OCI-M1 (cell line): ENCODE results near the gene FIGLA.

Source experiments
- DNase-seq: peaks from one replicate; lab custom pipeline; 2025; lab: John Stamatoyannopoulos, UW

Gene FIGLA

DNA sequence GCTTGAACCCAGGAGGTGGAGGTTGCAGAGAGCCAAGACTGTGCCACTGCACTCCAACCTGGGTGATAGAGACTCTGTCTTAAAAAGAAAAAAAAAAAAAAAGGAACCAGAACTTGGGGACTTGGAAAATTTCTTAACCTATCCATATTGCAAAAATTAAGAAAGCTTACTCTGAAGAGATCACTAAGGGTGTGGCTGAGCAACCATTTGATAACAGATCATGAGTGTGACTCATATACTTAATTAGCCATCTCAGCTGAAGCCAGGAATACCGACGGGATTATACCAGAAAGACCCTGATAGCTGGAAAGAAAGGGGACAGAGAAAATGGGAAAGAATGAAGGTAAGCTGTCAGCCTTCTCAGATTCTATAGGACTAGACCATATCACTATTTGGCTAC, 15.3 kb downstream of the FIGLA start:
- DNase-seq: no peak

DNA sequence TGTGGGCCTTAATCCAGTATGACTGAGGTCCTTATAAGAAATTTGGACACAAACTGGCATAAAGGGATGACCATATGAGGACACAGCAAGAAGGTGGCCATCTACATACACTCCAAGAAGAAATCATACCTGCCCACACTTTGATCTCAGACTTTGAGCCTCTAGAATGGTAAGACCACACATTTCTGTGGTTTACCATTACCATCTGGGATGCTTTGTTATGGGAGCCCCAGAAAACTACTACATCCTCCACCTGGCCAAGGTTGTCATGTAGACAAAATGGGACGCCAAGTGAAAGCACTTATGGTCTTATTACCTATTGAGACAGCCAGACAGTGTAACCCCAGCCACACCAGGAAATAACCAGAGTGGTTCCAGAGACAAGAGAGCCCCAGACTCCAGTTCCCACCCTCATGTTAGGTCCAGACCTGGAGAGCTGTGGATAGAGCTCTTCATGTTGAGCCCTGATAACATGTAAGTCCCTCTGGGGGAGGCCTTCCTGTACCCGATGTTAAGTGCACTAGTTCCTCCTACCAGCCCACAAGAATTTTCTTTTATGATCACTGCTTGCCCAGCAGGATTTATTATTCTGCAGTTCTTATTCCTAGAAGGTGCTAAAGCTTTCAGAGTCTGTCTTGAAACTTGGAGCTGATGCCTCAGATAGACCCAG, 17.8 kb downstream of the FIGLA start:
- no peak for DNase-seq

DNA sequence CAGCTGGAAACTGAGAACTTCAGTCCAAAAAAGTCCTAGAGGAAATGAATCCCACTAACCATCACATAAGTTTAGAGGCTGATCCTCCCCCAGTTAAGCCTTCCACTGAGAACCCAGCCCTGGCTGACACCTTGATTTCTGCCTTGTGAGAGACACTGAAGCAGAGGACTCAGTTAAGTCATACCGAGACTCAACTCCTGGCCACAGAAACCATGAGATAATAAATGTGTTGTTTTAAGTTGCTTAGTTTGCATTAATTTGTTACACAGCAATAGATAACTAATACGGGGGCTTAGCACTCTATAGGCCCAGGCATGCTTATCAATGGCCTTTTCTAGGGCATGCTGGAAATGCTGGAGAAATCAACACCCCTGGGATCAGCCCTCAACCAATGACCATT, 19.0 kb downstream of the FIGLA start:
- DNase-seq: no peak

DNA sequence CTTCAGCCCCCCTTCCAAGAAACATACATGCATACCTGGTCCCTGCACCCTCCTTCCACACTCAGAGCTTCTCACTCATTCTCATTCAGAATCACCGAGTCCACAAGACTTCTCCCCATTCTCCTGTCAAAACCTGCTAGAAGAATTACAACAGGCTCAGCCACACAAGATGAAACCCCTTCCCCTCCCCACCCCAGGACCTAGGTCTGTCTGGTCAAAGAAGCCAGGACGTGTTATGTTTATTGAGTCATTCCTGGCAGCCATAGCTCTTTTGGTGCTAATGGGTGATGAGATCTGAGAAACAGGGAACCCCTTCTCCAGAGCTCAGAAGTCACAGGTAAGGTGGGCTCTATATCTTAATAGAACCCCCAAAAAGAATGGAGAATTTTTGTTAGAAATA, 21.0 kb downstream of the FIGLA start:
- no peak for DNase-seq

DNA sequence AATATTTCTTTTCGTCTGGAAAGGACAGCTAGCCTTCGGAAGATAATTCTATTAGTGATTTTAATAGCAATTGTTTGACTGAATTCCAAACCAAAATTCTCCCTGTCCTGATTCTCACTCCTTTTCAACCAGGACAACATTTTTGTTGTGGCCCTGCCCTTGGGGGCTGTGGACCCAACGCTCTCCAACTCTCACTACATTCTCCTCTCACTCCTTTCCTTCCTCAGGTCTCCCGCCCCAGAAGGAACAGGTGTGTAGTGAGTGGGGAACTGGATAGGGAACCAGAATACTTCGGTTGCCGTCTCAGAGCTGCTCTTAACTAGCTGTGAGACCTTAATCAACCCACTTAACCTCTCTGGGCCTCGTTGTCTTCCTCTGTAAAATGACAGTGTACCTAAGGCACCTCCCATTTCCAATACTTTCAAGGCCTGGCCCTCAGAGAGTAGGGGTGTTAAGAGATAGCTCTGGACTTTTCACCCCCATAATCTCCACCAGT, 21.8 kb downstream of the FIGLA start:
- no peak for DNase-seq

DNA sequence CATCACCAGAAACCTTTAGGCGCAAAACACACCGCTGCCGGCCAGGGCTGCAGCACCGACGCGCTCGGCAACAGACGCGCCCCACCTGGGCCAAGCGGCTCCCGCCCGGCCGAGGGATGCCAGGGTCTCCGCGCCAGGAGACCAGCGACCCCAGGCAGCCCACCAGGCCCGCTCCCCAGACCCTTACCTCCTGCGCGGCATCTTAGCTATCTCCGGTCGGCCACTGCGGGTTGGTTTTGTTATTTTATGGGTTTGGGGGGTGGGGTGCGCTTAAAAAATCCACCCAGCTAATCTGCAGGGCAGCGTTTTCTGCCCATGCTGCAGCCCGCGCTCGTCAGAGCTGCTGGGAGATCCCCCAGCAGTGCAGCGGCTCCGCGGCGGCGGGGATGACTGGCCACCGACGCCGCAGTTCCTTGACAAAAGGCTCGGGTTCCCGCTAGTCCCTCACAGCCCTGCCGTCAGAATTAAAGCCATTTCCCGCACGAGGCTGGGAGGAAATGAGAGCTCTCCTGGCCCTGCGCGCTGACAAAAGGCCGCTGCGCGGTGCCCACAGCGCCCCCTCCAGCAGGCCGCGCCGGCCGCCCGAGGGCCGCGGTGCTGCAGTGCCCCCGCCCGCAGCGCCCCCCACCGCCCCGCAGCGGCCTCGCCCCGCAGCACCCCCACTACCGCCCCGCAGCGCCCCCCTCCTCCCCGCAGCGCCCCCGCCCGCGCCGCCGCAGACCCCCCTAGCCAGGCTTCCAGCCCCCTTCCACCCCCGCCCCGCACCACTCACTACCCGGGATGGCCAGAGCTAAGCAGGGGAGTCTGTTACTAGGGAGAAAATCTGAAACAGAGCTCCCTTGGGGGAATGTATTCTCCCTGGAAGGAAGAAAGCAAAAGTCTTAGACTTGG, 22.5 kb downstream of the FIGLA start, which contains the start of gene ADD2:
TSS of gene ADD2 (minus strand) at position 502 of the 891 bp plus-strand sequence. CDS start 61,792 bp downstream, outside the sequence.
- no peak for DNase-seq

DNA sequence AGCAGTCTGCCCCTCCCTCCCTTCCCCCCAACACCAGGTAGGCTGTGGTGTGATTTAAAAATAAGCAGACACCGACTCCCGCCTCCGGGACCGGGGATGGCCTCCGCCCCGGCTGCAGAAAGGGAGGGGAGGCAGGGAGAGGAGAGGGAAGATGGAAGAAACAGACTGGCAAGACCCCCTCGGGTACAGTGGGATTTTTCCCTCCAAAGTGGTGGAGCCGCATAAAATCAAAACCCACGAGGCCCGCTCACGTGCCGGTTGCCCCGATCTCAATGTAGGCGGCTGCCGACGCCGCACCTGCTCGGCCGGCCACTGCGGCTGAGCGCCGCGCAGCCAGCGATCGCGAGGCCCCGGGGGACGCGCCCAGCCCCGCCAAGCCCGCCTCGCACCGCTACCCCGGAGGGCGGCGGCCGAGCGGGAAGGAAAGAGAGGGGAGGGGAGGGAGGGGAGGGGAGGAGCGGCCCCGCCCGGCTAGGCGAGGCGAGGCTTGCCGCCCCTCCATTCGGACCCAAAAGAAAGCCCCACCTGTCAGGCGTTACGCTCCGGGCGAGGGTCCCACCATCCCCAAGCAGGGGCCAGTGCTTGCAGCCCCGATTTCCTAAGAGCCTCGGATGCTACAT, 23.3 kb downstream of the FIGLA start:
- DNase-seq: no peak

DNA sequence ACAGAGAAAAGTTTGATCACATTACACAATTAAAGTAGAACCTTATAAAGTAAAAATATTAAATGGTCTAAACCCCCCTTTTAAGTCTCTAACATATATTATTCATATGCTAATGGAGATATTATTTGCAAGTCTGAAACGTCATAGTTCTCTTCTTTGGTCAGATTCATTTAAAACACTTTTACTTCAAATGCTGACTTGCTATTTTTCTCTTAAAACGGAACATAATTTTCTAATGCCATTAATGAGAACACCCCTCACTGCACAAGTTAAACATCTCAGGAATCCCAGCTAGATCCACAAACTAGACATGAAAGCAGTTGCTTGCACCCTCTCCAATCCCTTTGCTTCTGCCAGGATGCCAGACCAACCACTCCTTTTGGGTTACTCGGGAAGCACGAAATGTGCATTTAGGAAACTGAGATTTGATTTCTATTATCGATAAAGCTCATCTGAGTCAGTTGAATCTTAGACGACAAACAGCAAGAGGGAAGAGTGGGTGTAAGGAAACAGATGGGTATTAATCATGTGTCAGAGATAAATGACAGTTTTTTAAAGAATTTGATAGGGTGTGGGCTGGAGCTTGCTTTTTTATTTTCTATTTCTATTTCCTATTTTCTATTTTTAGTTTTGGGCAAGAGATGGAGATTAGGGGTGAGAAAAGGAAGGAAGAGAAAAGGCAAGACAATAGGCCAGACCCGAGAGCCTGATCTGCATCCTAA, 23.9 kb downstream of the FIGLA start:
- no peak for DNase-seq

DNA sequence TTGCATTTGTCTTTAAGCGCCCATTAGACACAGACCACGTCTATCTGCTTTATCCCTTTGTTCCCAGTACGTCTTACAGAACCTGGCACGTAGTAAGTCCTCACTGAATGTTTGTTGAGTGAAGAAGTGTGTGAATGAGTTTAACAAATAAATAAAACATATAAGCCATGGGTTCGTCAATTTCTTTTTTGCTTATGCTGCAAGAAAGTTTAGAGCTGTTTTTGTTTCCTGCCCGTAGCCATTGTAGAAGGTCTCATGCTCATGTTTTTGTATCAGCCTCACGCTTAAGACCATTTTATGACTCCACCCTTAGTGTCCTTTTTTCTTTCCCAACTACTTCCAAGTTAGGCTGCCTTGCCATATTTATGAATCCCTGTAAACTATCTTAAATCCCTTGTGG, 24.9 kb downstream of the FIGLA start:
- no peak for DNase-seq

DNA sequence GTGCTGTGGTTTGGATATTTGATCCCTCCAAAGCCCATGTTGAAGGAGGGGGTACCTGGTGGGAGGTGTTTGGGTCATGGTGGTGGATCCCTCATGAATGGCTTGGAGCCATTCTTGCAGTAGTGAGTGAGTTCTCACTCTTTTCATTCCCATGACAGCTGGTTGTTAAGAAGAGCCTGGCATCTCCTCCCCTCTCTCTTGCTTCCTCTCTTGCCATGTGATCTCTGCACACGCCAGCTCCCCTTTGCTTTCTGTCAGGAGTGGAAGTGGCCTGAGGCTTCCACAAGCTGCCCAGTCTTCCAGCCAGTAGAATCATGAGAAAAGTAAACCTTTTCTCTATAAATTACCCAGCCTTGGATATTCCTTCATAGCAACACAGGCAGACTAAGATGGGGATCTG, 31.0 kb downstream of the FIGLA start:
- no peak for DNase-seq

DNA sequence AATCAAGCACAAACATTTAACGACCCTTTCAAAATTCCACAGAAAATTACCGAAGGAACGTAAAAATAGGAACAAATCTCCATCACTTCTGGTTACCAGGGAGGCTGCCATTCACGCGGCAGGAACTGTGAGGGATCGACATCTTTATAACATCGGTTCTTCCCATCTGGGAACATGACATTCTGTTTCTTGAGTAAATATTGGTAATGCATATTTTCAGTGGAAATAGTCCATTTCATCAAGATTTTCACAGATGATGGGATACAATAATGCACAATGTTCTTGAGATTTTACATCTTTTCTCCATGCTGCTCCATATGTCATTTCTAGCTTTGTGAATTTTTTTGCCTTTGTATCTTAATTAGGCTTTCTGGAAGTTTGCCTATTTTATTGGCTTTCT, 32.5 kb downstream of the FIGLA start:
- DNase-seq: no peak

DNA sequence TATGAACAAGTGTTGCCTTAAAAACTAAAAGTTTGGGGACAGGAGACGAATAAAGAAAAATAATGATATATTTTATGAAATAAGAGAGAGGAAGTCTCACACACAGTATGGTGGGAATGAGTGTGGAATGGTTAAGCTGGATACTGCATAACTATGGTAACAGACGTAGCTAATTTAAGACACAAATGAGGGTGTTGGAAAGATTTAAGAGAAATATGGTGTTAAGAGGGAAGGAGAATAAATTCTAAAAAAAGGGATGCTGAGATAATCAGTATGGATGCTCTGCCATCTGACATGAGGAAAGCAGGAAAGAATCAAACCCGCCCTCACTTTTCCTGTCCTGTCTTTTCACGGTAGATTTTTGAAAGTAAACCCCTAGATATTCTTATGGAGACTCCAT, 33.1 kb downstream of the FIGLA start:
- DNase-seq: no peak

DNA sequence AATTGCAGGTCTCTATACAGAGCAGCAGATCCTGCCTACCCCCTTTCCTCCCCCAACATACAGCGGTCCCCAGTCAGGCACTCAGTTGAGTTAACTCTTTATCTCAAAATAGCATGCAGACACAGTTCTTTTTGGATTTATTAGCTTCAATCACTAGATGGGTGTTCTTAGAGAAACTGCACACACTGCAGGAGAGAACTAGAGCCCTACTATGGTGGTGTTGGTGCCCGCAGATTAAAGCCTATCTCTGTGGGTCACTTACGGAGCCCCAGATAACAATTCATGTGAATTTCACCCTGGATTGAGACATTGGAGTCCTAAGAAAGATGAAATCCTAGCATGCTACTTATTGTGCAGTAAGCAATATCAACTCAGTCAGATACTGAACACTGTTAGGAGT, 34.3 kb downstream of the FIGLA start:
- DNase-seq: peak; percentile 2

DNA sequence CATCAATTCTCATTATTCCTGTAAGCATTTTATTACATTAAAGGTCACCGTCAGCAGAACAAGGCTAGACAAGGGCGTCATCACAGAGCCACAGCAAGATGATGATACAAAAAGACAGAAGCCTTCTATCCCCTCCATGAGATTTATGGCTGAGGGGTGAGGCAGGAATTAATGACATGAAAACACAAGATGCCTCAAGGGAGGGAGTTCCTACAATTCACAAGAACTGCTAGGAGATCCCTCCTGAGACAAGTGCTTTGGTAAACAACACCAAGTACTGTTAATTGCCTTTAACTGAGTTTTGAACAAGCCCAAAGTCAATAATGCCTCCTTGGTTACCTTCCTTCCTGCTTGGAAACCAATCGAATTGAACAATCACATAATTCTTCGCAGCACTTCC, 36.5 kb downstream of the FIGLA start:
- no peak for DNase-seq

DNA sequence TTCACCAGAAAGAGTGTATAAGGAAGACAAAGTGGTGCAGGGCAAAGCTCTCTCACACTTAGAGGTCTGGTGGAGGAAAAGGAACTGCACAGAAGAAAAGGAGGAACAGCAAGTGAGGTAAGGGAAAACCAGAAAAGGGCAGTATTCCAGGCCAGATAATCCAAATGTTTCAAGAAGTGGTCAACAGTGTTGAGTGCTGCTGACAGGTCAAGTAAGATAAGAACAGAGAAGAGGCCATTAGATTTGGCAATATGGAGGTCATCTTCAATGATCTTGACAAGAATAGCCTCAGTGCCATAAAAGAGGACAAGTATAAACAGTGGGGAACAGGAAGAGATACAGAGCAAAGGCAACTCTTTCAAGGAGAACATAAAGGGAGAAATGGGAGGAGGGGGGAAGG, 37.4 kb downstream of the FIGLA start:
- DNase-seq: no peak

DNA sequence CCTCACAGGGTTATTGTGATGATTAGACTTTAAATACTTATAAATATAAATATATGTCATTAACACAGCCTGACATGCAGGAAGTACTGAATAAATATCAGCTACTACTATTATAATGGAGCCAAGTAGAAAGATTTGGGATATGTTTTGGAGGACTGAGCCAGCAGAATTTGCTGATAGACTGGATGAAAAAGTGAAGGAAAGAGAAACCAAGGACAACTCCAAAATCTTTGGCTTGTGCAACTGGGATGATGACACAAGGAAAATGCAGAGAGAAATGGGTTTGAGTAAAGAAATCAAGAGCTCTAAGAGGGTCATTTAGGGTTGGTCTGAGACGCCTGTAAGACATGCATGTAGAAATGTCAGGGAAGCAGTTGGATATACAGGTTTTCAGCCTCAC, 38.0 kb downstream of the FIGLA start:
- DNase-seq: no peak

DNA sequence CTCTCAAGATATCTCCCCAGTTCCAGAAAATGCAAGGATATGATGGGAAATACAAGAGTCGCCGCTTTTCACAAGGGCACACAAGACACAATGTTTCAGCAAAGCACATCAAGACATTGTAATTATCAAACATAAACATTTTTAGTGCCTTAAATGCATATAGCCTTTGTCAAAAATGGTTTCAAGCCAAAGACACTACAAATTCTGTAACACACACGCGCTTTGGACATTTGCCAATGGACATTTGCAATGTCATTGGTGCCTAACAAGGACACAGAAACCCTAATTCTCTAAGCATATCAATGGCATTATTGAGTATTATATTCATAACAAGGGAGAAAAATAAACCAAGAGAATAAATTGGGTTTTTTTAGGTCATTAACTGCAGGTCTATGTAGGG, 38.6 kb downstream of the FIGLA start:
- peak; percentile 2 for DNase-seq

DNA sequence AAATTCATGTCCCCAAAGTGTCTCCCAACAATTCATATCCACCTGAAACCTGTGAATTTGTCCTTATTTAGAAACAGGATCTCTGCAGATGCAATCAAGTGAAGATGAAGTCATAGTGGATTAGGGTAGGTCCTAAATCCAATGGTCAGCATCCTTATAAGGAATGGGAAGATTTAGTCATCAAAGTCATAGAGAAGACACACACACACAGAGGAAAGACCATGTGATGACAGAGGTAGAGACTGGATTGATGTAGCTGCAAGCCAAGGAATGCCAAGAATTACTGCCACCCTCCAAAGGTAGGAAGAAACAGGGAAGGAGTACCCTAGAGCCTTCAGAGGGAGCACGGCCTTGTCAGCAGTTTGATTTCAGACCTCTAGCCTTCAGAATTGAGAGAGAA, 40.1 kb downstream of the FIGLA start:
- no peak for DNase-seq

DNA sequence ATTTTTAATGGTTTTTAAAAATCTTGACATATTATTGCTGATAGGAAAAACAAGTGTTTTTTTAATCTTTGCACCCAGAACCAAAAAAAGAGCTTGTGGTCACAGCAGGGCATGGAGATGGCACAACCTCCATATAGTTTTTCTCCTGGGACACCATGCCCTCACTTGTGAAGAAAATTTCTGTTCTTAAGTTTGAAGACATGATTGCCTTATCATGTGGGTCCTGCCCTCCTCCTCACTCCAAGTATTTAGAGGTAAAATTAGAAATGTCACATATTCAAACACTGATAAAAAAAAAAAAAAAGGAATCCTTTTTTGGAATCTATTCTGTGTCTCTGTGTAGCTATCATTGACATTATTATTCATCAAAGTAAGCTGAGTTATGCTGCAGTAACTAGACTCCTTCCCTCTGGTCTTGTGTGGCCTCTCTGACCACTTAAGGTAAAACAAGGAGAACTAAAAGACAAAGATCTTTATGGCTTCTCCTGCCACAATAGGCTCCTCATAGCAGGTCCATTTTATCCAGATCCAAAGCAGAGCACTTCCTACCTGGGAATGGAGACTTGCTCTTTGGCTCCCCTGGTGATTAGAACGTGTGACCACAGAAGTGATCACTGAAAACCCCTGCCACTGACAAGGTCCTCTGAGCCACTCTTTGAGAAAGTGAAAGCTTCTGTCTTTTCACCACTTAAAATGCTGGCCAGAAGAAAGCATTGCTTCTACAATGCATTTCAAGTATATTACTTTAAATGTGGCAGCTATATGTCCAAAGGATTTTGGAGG, 42.2 kb downstream of the FIGLA start:
- peak; percentile 33 for DNase-seq

DNA sequence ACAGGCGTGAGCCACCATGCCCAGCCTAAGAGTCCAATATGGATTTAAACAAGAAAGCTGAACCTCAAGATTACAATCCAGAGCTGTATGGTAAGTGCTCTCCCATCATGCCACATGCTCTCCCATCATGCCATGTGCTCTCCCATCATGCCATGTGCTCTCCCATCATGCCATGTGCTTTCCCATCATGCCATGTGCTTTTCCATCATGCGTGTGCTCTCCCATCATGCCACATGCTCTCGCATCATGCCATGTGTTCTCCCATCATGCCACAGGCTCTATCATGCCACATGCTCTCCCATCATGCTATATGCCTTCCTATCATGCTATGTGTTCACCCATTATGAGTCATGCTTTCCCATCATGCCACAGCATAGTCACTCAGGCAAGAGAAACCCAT, 43.2 kb downstream of the FIGLA start:
- no peak for DNase-seq
